ENCODE data around the gene WNT7B.
"Not testable (repeated sequence)": the region's sequence is repeated elsewhere in the genome, so short reads cannot be mapped to it uniquely, and the experiment has no call there.

WNT7B gene

GRCh38 chr22:46008291-46008690 is 31.3 kb upstream of the WNT7B start:
- DNase-seq (ENCODE audit: low read depth in 2 of 2) = no peak

- peak; percentile 76 for DNase-seq (ENCODE audit: low read depth in 2 of 2)
Measured at GRCh38 chr22:46007848-46008261, 30.9 kb upstream of the WNT7B start.

- DNase-seq (ENCODE audit: low read depth in 2 of 2) = no peak
Measured at GRCh38 chr22:46007003-46007847, 30.3 kb upstream of the WNT7B start.

GRCh38 chr22:46006379-46007002 is 29.5 kb upstream of the WNT7B start:
- DNase-seq (ENCODE audit: low read depth in 2 of 2) = peak; percentile 62 to 65

GRCh38 chr22:46005116-46005705 is 28.2 kb upstream of the WNT7B start:
- not testable (repeated sequence) for DNase-seq (ENCODE audit: low read depth in 2 of 2)

GRCh38 chr22:46004105-46004866 is 27.3 kb upstream of the WNT7B start:
- DNase-seq (ENCODE audit: low read depth in 2 of 2) = no peak

GRCh38 chr22:46003271-46004091 is 26.5 kb upstream of the WNT7B start:
- DNase-seq (ENCODE audit: low read depth in 2 of 2) = no peak

- no peak for DNase-seq (ENCODE audit: low read depth in 2 of 2)
Measured at GRCh38 chr22:46002757-46003270, 25.9 kb upstream of the WNT7B start.

GRCh38 chr22:46001426-46002106 is 24.6 kb upstream of the WNT7B start:
- no peak for DNase-seq (ENCODE audit: low read depth in 2 of 2)

GRCh38 chr22:46001046-46001425 is 24.1 kb upstream of the WNT7B start:
- DNase-seq (ENCODE audit: low read depth in 2 of 2) = no peak

GRCh38 chr22:46000081-46001027 is 23.4 kb upstream of the WNT7B start:
- DNase-seq (ENCODE audit: low read depth in 2 of 2) = no peak

GRCh38 chr22:45999379-45999971 is 22.5 kb upstream of the WNT7B start:
- no peak for DNase-seq (ENCODE audit: low read depth in 2 of 2)

- no peak for DNase-seq (ENCODE audit: low read depth in 2 of 2)
Measured at GRCh38 chr22:45998638-45999378, 21.8 kb upstream of the WNT7B start.

- DNase-seq (ENCODE audit: low read depth in 2 of 2) = no peak
Measured at GRCh38 chr22:45997777-45998637, 21.0 kb upstream of the WNT7B start.

GRCh38 chr22:45997077-45997776 is 20.3 kb upstream of the WNT7B start:
- DNase-seq (ENCODE audit: low read depth in 2 of 2) = peak; percentile 91 to 92

- no peak for DNase-seq (ENCODE audit: low read depth in 2 of 2)
Measured at GRCh38 chr22:45996241-45997076, 19.5 kb upstream of the WNT7B start.

All from fibroblast of skin of left quadriceps (primary cell).